Keratinocyte (primary cell): ENCODE measurements around the gene MIEF1. TPM values are rescaled to one million over a fixed set of nuclear protein-coding genes. Genes with fewer than 3 reads are reported as not detected.

Experiments
- DNase-seq: peaks from one replicate; pipeline ENCODE4 v3.0.0-alpha.2; 2011; ENCODE audit warnings: low read depth, missing footprints, low spot score
- FAIRE-seq: peaks from 2 replicates; lab custom pipeline; 2011; peaks lifted over from hg19 to GRCh38; lab: Jason Lieb, UNC
- H2AFZ ChIP-seq: 2 replicates; pipeline ENCODE4 v1.6.0; 2012; ENCODE audit warnings: low read length, control low read depth, inconsistent platforms; ENCODE audit not compliant: control insufficient read depth
- H3K27ac ChIP-seq: 2 replicates; pipeline ENCODE4 v1.5.1; 2011; ENCODE audit warnings: low read length; ENCODE audit not compliant: control insufficient read depth, insufficient read depth
- H3K27me3 ChIP-seq: 3 replicates; pipeline ENCODE4 v1.6.0; 2011; ENCODE audit warnings: low read length; ENCODE audit not compliant: control insufficient read depth, insufficient read depth; ENCODE audit errors: extremely low read depth
- H3K36me3 ChIP-seq, 2 experiments: 2 replicates in 1 of 2; 3 replicates in 1 of 2; pipeline ENCODE4 v1.5.1; 2011; ENCODE audit warnings: low read length in 2 of 2, mild to moderate bottlenecking in 1 of 2; ENCODE audit not compliant: control insufficient read depth in 2 of 2, insufficient read depth in 2 of 2; ENCODE audit errors: extremely low read depth in 1 of 2
- H3K4me1 ChIP-seq: 3 replicates; pipeline ENCODE4 v1.5.1; 2011; ENCODE audit warnings: low read length; ENCODE audit not compliant: control insufficient read depth, insufficient read depth; ENCODE audit errors: extremely low read depth
- H3K4me2 ChIP-seq: 3 replicates; pipeline ENCODE4 v1.6.0; 2011; ENCODE audit warnings: low read depth, low read length; ENCODE audit not compliant: control insufficient read depth, insufficient read depth; ENCODE audit errors: extremely low read depth
- H3K4me3 ChIP-seq, 3 experiments: fragments of 200-600 bp in 1 of 3; sonication (generic) in 1 of 3; 2 replicates in 2 of 3; 3 replicates in 1 of 3; pipeline ENCODE4 v1.5.1; 2011 to 2016; ENCODE audit warnings: low read length in 3 of 3, mild to moderate bottlenecking in 3 of 3, control low read depth in 2 of 3, inconsistent platforms in 1 of 3, low read depth in 1 of 3, mixed read lengths in 1 of 3, mixed run types in 1 of 3, moderate library complexity in 1 of 3; ENCODE audit not compliant: control insufficient read depth in 2 of 3, insufficient read depth in 2 of 3; ENCODE audit errors: extremely low read depth in 1 of 3
- H3K79me2 ChIP-seq: 2 replicates; pipeline ENCODE4 v1.6.0; 2012; ENCODE audit warnings: low read length; ENCODE audit not compliant: control insufficient read depth, insufficient read depth
- H3K9ac ChIP-seq: 3 replicates; pipeline ENCODE4 v1.6.0; 2011; ENCODE audit warnings: low read length; ENCODE audit not compliant: control insufficient read depth, insufficient read depth; ENCODE audit errors: extremely low read depth
- H3K9me1 ChIP-seq: 3 replicates; pipeline ENCODE4 v1.6.0; 2011; ENCODE audit warnings: low read length; ENCODE audit not compliant: control insufficient read depth, insufficient read depth; ENCODE audit errors: extremely low read depth
- H3K9me3 ChIP-seq: 2 replicates; pipeline ENCODE4 v1.5.1; 2012; ENCODE audit warnings: low read depth, low read length; ENCODE audit not compliant: control insufficient read depth
- H4K20me1 ChIP-seq: 3 replicates; pipeline ENCODE4 v1.6.0; 2011; ENCODE audit warnings: low read length; ENCODE audit not compliant: control insufficient read depth, insufficient read depth; ENCODE audit errors: extremely low read depth
- CTCF ChIP-seq, 3 experiments: IDR thresholded peaks in 1 of 3; conservative IDR thresholded peaks in 1 of 3; optimal IDR thresholded peaks in 1 of 3; 2 replicates in 2 of 3; 3 replicates in 1 of 3; pipeline versions ENCODE3 to v1.5.1; 2011; ENCODE audit warnings: low read length in 3 of 3, mild to moderate bottlenecking in 3 of 3, moderate library complexity in 2 of 3, control low read depth in 1 of 3, inconsistent platforms in 1 of 3; ENCODE audit not compliant: insufficient read depth in 2 of 3; ENCODE audit errors: extremely low read depth in 1 of 3
- EZH2 ChIP-seq: IDR thresholded peaks from one replicate; pipeline ENCODE4 v1.6.1; 2012; ENCODE audit warnings: inconsistent platforms, mild to moderate bottlenecking, low read length, moderate library complexity
- dilution Hi-C: fragments of 300-500 bp; cut with MboI; formaldehyde crosslinking; loops from one replicate; pipeline ENCODE4 v1.7.0; 2020; ENCODE audit warnings: low sequenced_read_pairs; ENCODE audit not compliant: extremely low pct_ligation_motif_present
- polyA plus RNA-seq, 5 experiments: library from polyadenylated mRNA; depleted of rRNA in 3 of 5; stranded (reverse) in 3 of 5; stranded (forward) in 1 of 5; unstranded in 1 of 5; fragments of >200 nt; gene quantifications; 1 replicate in 1 of 5; 2 replicates in 3 of 5; 3 replicates in 1 of 5; pipeline versions ENCODE4 v1.2.1 to v1.2.3, GENCODE V29; 2011 to 2012; ENCODE audit warnings: missing spikeins in 2 of 5, low read depth in 1 of 5, low replicate concordance in 1 of 5

Gene MIEF1
- polyA plus RNA-seq, 1 donor (not counting 4 experiments of a cell fraction or from before 2014, with no cell fraction given), result 18.4 TPM

- Histone ChIP-seq H3K4me1 (no peaks in the 10 kb centered on the region), H2AFZ (no peak overlapping the region), H3K4me2 (no peak overlapping the region), H4K20me1 (no peaks in the 10 kb centered on the region), H3K9ac (no peak overlapping the region), H3K4me3 (no peak overlapping the region), H3K27ac (no peak overlapping the region), H3K9me1 (no peaks in the 10 kb centered on the region), H3K36me3 (no peaks in the 10 kb centered on the region), H3K9me3 (no peaks in the 10 kb centered on the region), H3K27me3 (no peaks in the 10 kb centered on the region), H3K79me2 (no peaks in the 10 kb centered on the region)
- no peak for DNase-seq
- no peak for FAIRE-seq
- TF ChIP-seq EZH2 (no peak), CTCF (optimal IDR thresholded peaks at IDR 0.05 in 1 of 3, IDR thresholded peaks at IDR 0.05 in 1 of 3, conservative IDR thresholded peaks at IDR 0.05 in 1 of 3; ENCODE audit: extremely low read depth in 1 of 3, insufficient read depth in 2 of 3, low read length in 3 of 3) (no peak)
- dilution Hi-C loops, result no loop called here
These were observed 23.6 kb upstream of the MIEF1 start for GRCh38 chr22:39478441-39478850.

- Histone ChIP-seq H3K9ac (no peak overlapping the region), H2AFZ (no peak overlapping the region), H3K4me3 (no peak overlapping the region), H3K27ac (no peak overlapping the region), H3K27me3 (no peaks in the 10 kb centered on the region), H3K9me3 (no peaks in the 10 kb centered on the region), H3K79me2 (no peaks in the 10 kb centered on the region), H3K4me2 (no peak overlapping the region), H3K9me1 (no peaks in the 10 kb centered on the region), H4K20me1 (no peaks in the 10 kb centered on the region), H3K4me1 (no peaks in the 10 kb centered on the region), H3K36me3 (no peaks in the 10 kb centered on the region)
- TF ChIP-seq CTCF (optimal IDR thresholded peaks at IDR 0.05 in 1 of 3, IDR thresholded peaks at IDR 0.05 in 1 of 3, conservative IDR thresholded peaks at IDR 0.05 in 1 of 3; ENCODE audit: extremely low read depth in 1 of 3, insufficient read depth in 2 of 3, low read length in 3 of 3) (no peak), EZH2 (no peak)
- no peak for DNase-seq
- no peak for FAIRE-seq
- dilution Hi-C loops, result no loop called here
These were observed 22.8 kb upstream of the MIEF1 start for GRCh38 chr22:39479254-39479653.
